Measurements from ENCODE around the gene MTMR11.
"Not testable (repeated sequence)": the region's sequence is repeated elsewhere in the genome, so short reads cannot be mapped to it uniquely, and the experiment has no call there.

The MTMR11 gene

DNA sequence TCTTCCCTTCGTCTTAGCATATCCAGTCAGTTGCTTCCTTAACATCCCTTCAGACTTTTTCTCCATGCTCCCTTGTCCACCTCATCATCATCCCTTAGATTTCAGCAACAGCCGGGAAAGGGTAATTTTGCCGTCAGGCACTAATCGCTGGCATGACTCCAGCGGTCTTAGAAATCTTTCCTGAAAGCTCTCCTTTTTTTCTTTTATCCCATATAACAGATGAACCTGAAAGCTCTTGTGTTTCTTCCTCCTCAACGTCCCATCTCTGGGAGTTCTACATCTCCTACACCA is 47.7 kb downstream of the MTMR11 start:
- ATAC-seq: no peak

DNA sequence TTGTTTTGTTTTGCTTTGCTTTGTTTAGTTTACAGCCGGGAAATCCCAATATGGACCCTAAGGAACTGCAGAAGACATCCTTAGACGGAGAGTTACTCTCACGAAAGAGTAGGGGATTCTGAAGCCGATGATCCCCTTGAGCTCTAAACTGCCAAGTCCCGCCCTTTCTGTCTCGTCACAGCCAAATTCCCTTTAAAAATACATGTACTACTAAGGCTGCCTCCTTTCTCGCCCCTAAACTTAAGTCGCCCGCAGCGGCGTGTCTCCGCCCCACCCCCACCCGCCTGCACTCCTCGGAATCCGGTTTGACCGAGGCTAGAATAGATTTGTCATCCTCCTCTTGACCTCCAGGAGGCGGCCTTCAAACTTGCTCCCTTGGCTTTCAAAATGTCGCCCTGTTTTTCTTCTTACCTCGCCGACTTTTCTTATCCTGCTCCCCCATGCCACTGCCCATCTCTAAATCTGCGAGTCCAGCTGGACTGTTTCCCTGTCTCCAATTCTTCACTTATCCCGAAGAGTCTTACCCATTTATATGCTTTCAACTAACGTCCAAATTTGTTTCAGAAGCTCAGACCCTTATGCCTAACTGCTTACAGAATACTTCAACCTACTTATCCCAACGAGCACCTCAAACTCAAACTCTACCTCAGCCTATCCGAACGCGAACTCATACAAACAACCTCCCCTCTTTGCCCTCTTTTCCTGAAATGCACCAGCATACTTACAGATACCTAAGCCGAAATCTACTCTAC is 48.3 kb downstream of the MTMR11 start:
- ATAC-seq: peak; percentile 11 to 15

DNA sequence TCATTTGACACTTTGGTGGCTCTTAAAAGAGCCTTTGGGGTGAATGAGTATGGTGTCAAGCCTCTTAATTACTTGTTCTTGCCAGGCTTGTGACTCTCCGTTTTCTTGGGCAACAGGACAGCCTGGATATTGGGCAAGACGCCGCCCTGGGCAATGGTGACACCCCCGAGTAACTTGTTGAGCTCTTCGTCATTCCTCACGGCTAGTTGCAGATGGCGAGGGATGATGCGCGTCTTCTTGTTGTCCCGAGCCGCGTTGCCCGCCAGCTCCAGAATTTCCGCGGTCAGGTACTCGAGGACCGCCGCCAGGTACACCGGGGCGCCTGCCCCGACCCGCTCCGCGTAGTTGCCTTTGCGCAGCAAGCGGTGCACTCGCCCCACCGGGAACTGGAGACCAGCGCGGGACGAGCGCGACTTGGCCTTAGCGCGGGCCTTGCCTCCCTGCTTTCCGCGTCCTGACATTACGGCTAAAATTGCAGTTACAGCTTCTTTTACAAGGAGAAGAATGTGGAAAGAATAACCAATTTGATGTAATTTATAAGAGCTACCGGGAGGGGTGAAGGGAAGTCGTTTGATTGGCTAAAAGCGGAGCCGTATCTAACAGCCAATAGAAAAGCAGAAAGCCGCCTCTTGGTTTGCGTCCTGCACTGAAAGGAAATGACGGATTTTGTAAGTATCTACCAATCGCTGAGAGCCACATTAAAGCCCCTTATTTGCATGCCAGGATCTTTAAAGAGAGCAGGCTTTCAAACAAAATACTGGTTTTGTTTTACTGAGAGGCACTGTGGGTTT is 49.0 kb downstream of the MTMR11 start:
- ATAC-seq: peak; percentile 67 to 70

DNA sequence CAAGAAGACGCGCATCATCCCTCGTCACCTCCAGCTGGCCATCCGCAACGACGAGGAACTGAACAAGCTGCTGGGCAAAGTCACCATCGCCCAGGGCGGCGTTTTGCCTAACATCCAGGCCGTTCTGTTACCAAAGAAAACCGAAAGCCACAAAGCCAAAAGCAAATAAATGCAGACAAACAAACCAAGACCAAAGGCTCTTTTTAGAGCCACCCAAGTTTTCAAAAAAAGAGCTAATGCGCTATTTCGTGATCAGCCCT is 49.6 kb downstream of the MTMR11 start:
- not testable (repeated sequence) for ATAC-seq

DNA sequence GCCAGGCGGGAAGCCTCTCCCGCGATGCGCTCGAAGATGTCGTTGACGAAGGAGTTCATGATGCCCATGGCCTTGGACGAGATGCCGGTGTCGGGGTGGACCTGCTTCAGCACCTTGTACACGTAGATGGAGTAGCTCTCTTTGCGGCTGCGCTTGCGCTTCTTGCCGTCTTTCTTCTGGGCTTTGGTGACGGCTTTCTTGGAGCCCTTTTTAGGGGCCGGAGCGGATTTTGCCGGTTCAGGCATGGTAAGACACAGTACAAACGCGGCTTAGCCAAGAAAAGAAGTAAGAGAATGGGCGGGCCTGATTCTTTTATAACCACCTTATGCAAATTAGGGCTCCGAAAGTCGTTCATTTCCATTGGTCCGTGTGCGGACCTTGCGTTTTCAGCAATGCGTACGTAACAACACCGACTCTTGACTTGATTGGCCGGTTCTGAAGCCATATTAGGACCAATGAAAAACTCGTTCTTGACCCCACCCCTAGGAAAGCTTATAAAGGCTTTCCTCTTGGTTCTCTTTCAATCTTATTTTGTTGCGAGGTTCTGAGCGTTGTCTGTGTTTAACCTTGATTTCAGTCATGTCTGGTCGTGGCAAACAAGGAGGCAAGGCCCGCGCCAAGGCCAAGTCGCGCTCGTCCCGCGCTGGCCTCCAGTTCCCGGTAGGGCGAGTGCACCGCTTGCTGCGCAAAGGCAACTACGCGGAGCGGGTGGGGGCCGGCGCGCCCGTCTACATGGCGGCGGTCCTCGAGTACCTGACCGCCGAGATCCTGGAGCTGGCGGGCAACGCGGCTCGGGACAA is 50.1 kb downstream of the MTMR11 start:
- ATAC-seq: peak; percentile 74 to 81

- ATAC-seq: not testable (repeated sequence)
Observed at GRCh38 chr1:149886121-149886395, 50.6 kb downstream of the MTMR11 start.

GRCh38 chr1:149885339-149886120 is 51.1 kb downstream of the MTMR11 start:
- ATAC-seq: no peak

DNA sequence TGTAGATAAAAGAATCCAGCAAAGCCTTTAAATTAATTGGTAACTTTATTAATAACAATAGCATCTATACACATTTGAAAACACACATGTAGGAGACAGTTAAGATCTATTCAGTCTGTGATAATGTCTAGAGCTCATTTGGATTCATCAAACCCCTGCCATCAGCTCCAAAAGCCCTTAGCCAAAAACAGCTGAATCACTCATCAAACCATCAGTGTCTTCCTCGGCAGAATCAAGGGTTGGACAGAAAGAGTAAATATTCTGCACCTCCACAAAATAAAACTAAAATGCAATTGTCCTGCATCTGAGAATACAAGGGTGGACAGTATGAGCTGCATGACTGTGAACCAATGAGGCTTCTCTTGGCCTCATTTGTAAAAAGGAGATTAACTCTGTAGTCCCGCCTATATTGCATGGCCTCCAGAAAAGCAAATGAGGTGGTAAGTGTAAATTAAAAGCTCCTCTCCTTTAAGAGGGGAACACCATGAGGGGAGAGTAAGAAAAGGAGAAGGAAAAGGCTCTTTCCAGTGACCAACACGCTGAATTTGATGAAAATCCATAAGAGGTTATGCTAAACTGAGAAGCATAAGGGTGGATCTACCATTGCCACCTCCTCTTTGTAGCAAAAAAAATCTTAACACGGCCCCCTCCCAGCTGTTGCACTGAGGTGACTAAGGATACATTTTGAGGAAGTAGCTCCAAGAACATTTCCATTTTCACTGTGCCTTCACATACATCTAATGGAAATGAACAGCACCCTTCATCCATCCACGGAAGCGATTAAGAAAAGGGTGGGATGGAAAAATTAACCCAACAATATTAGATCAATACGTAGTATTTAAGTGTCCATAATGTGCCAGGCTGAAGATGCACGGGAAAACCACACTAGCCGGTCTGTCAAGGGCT is 52.0 kb downstream of the MTMR11 start:
- ATAC-seq: no peak

- ATAC-seq: no peak
Observed at GRCh38 chr1:149883598-149884247, 53.0 kb downstream of the MTMR11 start.

DNA sequence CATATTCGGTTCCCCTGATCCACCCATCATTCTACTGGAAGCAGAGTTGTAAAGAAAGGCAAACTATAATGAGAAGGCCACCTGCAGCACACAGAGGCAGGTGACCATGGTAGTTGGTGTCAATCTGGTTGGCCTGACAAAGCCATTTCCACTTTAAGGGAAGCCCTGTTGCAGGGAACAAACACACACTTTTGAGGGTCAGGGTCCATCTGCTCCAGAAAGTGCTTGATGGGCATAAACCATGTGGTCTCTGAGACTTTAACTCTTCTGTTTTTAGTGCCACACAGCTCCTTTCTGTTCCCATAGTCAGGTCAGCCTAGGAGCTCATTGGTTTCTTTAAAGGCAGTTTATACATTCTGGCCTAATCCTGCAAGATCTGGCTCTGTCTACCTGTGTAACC is 54.8 kb downstream of the MTMR11 start:
- ATAC-seq: no peak

DNA sequence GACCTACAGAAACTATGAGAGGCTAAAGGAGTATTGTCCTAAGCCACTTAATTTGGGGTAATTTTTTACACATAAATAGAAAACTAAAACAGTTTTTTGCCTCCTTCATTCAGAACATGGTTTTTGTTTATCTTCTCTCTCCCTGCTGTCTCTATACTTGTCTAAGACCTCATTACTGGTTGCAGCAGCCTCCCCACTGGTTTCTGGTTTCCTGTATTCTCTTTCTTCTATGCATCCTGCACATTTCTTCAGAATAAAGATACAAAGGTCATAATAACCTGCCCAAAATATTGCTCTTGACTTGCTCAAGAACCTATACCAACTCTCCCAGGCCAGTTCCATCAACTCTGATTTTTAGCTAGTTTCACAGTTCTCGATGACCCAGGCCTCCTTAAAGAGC is 57.1 kb downstream of the MTMR11 start:
- ATAC-seq: peak in 1 of 2 donors; percentile 32

Measured in activated CD4-positive, CD25-positive, alpha-beta regulatory T cell treated with anti-CD3 and anti-CD28 coated beads, Interleukin-2, amount 50 U/mL, for 24 hours (primary cell).